Thymus (tissue), 11 donors: ENCODE results near the gene FOLR2. TPM values are rescaled to one million over a fixed set of nuclear protein-coding genes. Genes with fewer than 3 reads are reported as not detected.
"Not testable (repeated sequence)": the region's sequence is repeated elsewhere in the genome, so short reads cannot be mapped to it uniquely, and the experiment has no call there.

Experiments
- DNase-seq, 9 donors: peaks; one replicate each; pipeline ENCODE4 v3.0.0-alpha.2; 2013; ENCODE audit warnings: low spot score in 9 of 9, low read depth in 6 of 9, missing footprints in 1 of 9
- H3K27ac ChIP-seq, 2 donors: one replicate each; pipeline ENCODE4 v1.5.1; 2013; ENCODE audit warnings: control low read depth in 1 of 2, low read depth in 1 of 2, low read length in 1 of 2, mild to moderate bottlenecking in 1 of 2, moderate library complexity in 1 of 2
- H3K27me3 ChIP-seq, 2 donors: one replicate each; pipeline ENCODE4 v1.5.1; 2013; ENCODE audit warnings: low read length in 1 of 2; ENCODE audit not compliant: control insufficient read depth in 2 of 2, insufficient read depth in 1 of 2
- H3K36me3 ChIP-seq, 2 donors: one replicate each; pipeline ENCODE4 v1.5.1; 2013; ENCODE audit warnings: low read length in 1 of 2, mild to moderate bottlenecking in 1 of 2, moderate library complexity in 1 of 2; ENCODE audit not compliant: control insufficient read depth in 2 of 2, insufficient read depth in 2 of 2
- H3K4me1 ChIP-seq, 2 donors: one replicate each; pipeline ENCODE4 v1.5.1; 2013; ENCODE audit warnings: low read length in 2 of 2; ENCODE audit not compliant: control insufficient read depth in 2 of 2, insufficient read depth in 2 of 2
- H3K4me3 ChIP-seq, 2 donors: one replicate each; pipeline ENCODE4 v1.5.1; 2013; ENCODE audit warnings: low read length in 2 of 2, control low read depth in 1 of 2, mild to moderate bottlenecking in 1 of 2
- H3K9me3 ChIP-seq, 2 donors: one replicate each; pipeline ENCODE4 v1.5.1; 2013; ENCODE audit warnings: low read length in 1 of 2, mild to moderate bottlenecking in 1 of 2; ENCODE audit not compliant: control insufficient read depth in 2 of 2, insufficient read depth in 1 of 2
- WGBS: extraction: QIAGEN DNeasy Blood & Tissue Kit; methylation state at CpG from one replicate; pipeline ENCODE4 v1.1.7; 2013; 5-methylcytosine and 5-hydroxymethylcytosine counted together
- polyA plus RNA-seq: library from polyadenylated mRNA; stranded (reverse); fragments of 200-250 nt; gene quantifications from one replicate; pipeline ENCODE4 v1.2.3, GENCODE V29; 2013
- total RNA-seq: library from RNA; stranded (reverse); fragments of 120-200 nt; gene quantifications from one replicate; pipeline ENCODE4 v1.2.4, GENCODE V29; 2013
- donor health status: healthy.

Gene FOLR2
- total and polyA plus RNA-seq, 2 donors: 27.8 to 32.7 TPM

- H3K36me3 ChIP-seq, DNase-seq, H3K9me3 ChIP-seq, H3K4me1 ChIP-seq, H3K27ac ChIP-seq, H3K27me3 ChIP-seq, H3K4me3 ChIP-seq: not testable (repeated sequence)
- WGBS: 94% methylated on average over 42 of the region's 43 CpGs
Observed at GRCh38 chr11:72201445-72201844, 15.1 kb upstream of the FOLR2 start.

GRCh38 chr11:72202571-72202970, 14.0 kb upstream of the FOLR2 start:
- Histone ChIP-seq H3K4me1 (no peaks in the 10 kb centered on the region), H3K36me3 (no peaks in the 10 kb centered on the region), H3K9me3 (no peaks in the 10 kb centered on the region), H3K27ac (no peak overlapping the region), H3K27me3 (no peaks in the 10 kb centered on the region), H3K4me3 (no peak overlapping the region)
- DNase-seq: no peak
- WGBS: 98% methylated on average over 6 of the region's 6 CpGs

GRCh38 chr11:72203163-72203562, 13.4 kb upstream of the FOLR2 start:
- no peaks in the 10 kb centered on the region for H3K27me3 ChIP-seq
- 89% methylated on average over 2 of the region's 2 CpGs for WGBS
- no peaks in the 10 kb centered on the region for H3K9me3 ChIP-seq
- no peak overlapping the region for H3K4me3 ChIP-seq
- H3K27ac ChIP-seq: no peak overlapping the region
- no peaks in the 10 kb centered on the region for H3K4me1 ChIP-seq
- DNase-seq: no peak
- H3K36me3 ChIP-seq: no peaks in the 10 kb centered on the region

GRCh38 chr11:72204886-72205285, 11.7 kb upstream of the FOLR2 start:
- no peaks in the 10 kb centered on the region for H3K4me1 ChIP-seq
- no peak overlapping the region for H3K4me3 ChIP-seq
- H3K9me3 ChIP-seq: no peaks in the 10 kb centered on the region
- H3K36me3 ChIP-seq: no peaks in the 10 kb centered on the region
- no peak for DNase-seq
- H3K27me3 ChIP-seq: no peaks in the 10 kb centered on the region
- H3K27ac ChIP-seq: no peak overlapping the region

- WGBS: 96% methylated on average over 2 of the region's 2 CpGs
- not testable (repeated sequence) for H3K4me3 ChIP-seq, DNase-seq, H3K36me3 ChIP-seq, H3K27me3 ChIP-seq, H3K9me3 ChIP-seq, H3K4me1 ChIP-seq, H3K27ac ChIP-seq
Observed at GRCh38 chr11:72206794-72207193, 9.8 kb upstream of the FOLR2 start.

GRCh38 chr11:72208281-72208680, 8.3 kb upstream of the FOLR2 start:
- 91% methylated on average over 3 of the region's 3 CpGs for WGBS
- Histone ChIP-seq H3K27me3 (no peaks in the 10 kb centered on the region), H3K36me3 (no peaks in the 10 kb centered on the region), H3K27ac (no peak overlapping the region), H3K4me3 (no peak overlapping the region), H3K9me3 (no peaks in the 10 kb centered on the region), H3K4me1 (no peaks in the 10 kb centered on the region)
- no peak for DNase-seq

- 92% methylated on average over 4 of the region's 4 CpGs for WGBS
- Histone ChIP-seq H3K36me3 (no peaks in the 10 kb centered on the region), H3K4me3 (no peak overlapping the region), H3K9me3 (no peaks in the 10 kb centered on the region), H3K4me1 (no peaks in the 10 kb centered on the region), H3K27ac (no peak overlapping the region), H3K27me3 (no peaks in the 10 kb centered on the region)
- DNase-seq: no peak
Observed at GRCh38 chr11:72209101-72209500, 7.5 kb upstream of the FOLR2 start.

- Histone ChIP-seq H3K27ac (no peak overlapping the region), H3K36me3 (no peaks in the 10 kb centered on the region), H3K4me3 (no peak overlapping the region), H3K4me1 (peaks cover 6 to 14% of the 10 kb centered on the region in 2 donors), H3K9me3 (no peaks in the 10 kb centered on the region), H3K27me3 (no peaks in the 10 kb centered on the region)
- no peak for DNase-seq
- 5% methylated on average over 2 of the region's 2 CpGs for WGBS
Observed at GRCh38 chr11:72217841-72218240, 1.2 kb downstream of the FOLR2 start.

- no peak overlapping the region for H3K4me3 ChIP-seq
- no peaks in the 10 kb centered on the region for H3K9me3 ChIP-seq
- WGBS: 94% methylated on average over 5 of the region's 5 CpGs
- DNase-seq: no peak
- H3K4me1 ChIP-seq: peaks cover 8 to 14% of the 10 kb centered on the region in 2 donors
- no peaks in the 10 kb centered on the region for H3K36me3 ChIP-seq
- no peaks in the 10 kb centered on the region for H3K27me3 ChIP-seq
- no peak overlapping the region for H3K27ac ChIP-seq
Observed at GRCh38 chr11:72218251-72218745, 1.7 kb downstream of the FOLR2 start.
